CD14-positive monocyte (primary cell): ENCODE results near the gene HBG2. TPM values are rescaled to one million over a fixed set of nuclear protein-coding genes. Genes with fewer than 3 reads are reported as not detected.
"Not testable (repeated sequence)": the region's sequence is repeated elsewhere in the genome, so short reads cannot be mapped to it uniquely, and the experiment has no call there.

Experiments
- DNase-seq, 3 donors: peaks; one replicate each; pipeline ENCODE4 v3.0.0-alpha.2; 2011 to 2022
- H2AFZ ChIP-seq: 2 replicates; pipeline ENCODE4 v1.6.0; 2012; ENCODE audit warnings: mild to moderate bottlenecking, low read depth, low read length, inconsistent platforms; ENCODE audit not compliant: insufficient read depth, poor library complexity, severe bottlenecking
- H3K27ac ChIP-seq, 2 donors: 1 replicate in 1 of 2; 2 replicates in 1 of 2; pipeline ENCODE4 v1.5.1; 2012 to 2013; ENCODE audit warnings: low read length in 2 of 2, control low read depth in 1 of 2, inconsistent platforms in 1 of 2, low read depth in 1 of 2, mild to moderate bottlenecking in 1 of 2
- H3K27me3 ChIP-seq, 2 donors: one replicate each; pipeline versions ENCODE4 v1.6.0 to v1.6.1; 2011 to 2013; ENCODE audit warnings: low read length in 2 of 2; ENCODE audit not compliant: control insufficient read depth in 2 of 2, insufficient read depth in 2 of 2
- H3K36me3 ChIP-seq, 2 donors: replicated peaks in 1 of 2; 1 replicate in 1 of 2; 2 replicates in 1 of 2; pipeline versions ENCODE4 v1.5.1 to v1.6.1; 2012 to 2013; ENCODE audit warnings: low read length in 2 of 2, control low read depth in 1 of 2, inconsistent platforms in 1 of 2, mild to moderate bottlenecking in 1 of 2; ENCODE audit not compliant: insufficient read depth in 2 of 2, control insufficient read depth in 1 of 2
- H3K4me1 ChIP-seq, 2 donors: 1 replicate in 1 of 2; 2 replicates in 1 of 2; pipeline versions ENCODE4 v1.5.1 to v1.6.1; 2012 to 2013; ENCODE audit warnings: low read length in 2 of 2, control low read depth in 1 of 2, inconsistent platforms in 1 of 2, mild to moderate bottlenecking in 1 of 2, moderate library complexity in 1 of 2; ENCODE audit not compliant: insufficient read depth in 2 of 2, control insufficient read depth in 1 of 2
- H3K4me2 ChIP-seq: replicated peaks from 2 replicates; pipeline ENCODE3; 2012; ENCODE audit warnings: low read length, moderate library complexity, mild to moderate bottlenecking; ENCODE audit not compliant: poor library complexity, severe bottlenecking; ENCODE audit errors: extremely low read depth
- H3K4me3 ChIP-seq, 3 experiments: fragments of 200-600 bp in 1 of 3; sonication (generic) in 1 of 3; replicated peaks in 1 of 3; 1 replicate in 2 of 3; 2 replicates in 1 of 3; pipeline ENCODE4 v1.5.1; 2011 to 2013; ENCODE audit warnings: low read length in 3 of 3, mild to moderate bottlenecking in 3 of 3, control low read depth in 2 of 3, low read depth in 2 of 3, inconsistent platforms in 1 of 3, moderate library complexity in 1 of 3
- H3K79me2 ChIP-seq: 2 replicates; pipeline ENCODE4 v1.6.0; 2012; ENCODE audit warnings: mild to moderate bottlenecking, control low read depth, inconsistent platforms, low read length, moderate library complexity; ENCODE audit not compliant: insufficient read depth
- H3K9ac ChIP-seq: 2 replicates; pipeline ENCODE4 v1.6.0; 2017; ENCODE audit warnings: low read length, mild to moderate bottlenecking; ENCODE audit not compliant: insufficient read depth, poor library complexity, severe bottlenecking
- H3K9me3 ChIP-seq, 2 donors: replicated peaks in 1 of 2; 1 replicate in 1 of 2; 2 replicates in 1 of 2; pipeline versions ENCODE4 v1.5.1 to v1.6.1; 2012 to 2013; ENCODE audit warnings: low read length in 2 of 2, control low read depth in 1 of 2; ENCODE audit not compliant: control insufficient read depth in 1 of 2, insufficient read depth in 1 of 2
- H4K20me1 ChIP-seq: 2 replicates; pipeline ENCODE4 v1.6.0; 2012; ENCODE audit warnings: mild to moderate bottlenecking, low read length, control low read depth, moderate library complexity; ENCODE audit not compliant: insufficient read depth
- H3K27ac Mint-ChIP-seq, 7 donors: one replicate each; pipeline ENCODE4 v1.8.0; 2020; ENCODE audit warnings: mild to moderate bottlenecking in 7 of 7, mixed read lengths in 7 of 7, moderate library complexity in 6 of 7, inconsistent platforms in 2 of 7
- H3K27me3 Mint-ChIP-seq, 3 donors: one replicate each; pipeline ENCODE4 v1.8.0; 2021 to 2022; ENCODE audit warnings: low read depth in 3 of 3, mild to moderate bottlenecking in 3 of 3, mixed read lengths in 3 of 3, moderate library complexity in 3 of 3, inconsistent platforms in 1 of 3
- H3K36me3 Mint-ChIP-seq, 2 donors: one replicate each; pipeline ENCODE4 v1.8.0; 2020; ENCODE audit warnings: mixed read lengths in 2 of 2, inconsistent platforms in 1 of 2, mild to moderate bottlenecking in 1 of 2
- H3K4me1 Mint-ChIP-seq: one replicate; pipeline ENCODE4 v1.8.0; 2020; ENCODE audit warnings: mild to moderate bottlenecking, mixed read lengths
- H3K4me3 Mint-ChIP-seq, 2 donors: one replicate each; pipeline ENCODE4 v1.8.0; 2020; ENCODE audit warnings: mild to moderate bottlenecking in 2 of 2, mixed read lengths in 2 of 2, moderate library complexity in 1 of 2
- H3K9me3 Mint-ChIP-seq, 7 donors: one replicate each; pipeline ENCODE4 v1.8.0; 2020 to 2022; ENCODE audit warnings: mixed read lengths in 7 of 7, mild to moderate bottlenecking in 6 of 7, moderate library complexity in 6 of 7, inconsistent platforms in 2 of 7
- CTCF ChIP-seq: fragments of 200-600 bp; IDR thresholded peaks from one replicate; pipeline ENCODE4 v1.8.0; 2022; ENCODE audit warnings: antibody characterized with exemption, mild to moderate bottlenecking
- WGBS: methylation state at CpG from one replicate; pipeline ENCODE4 v1.1.5; 2013; ENCODE audit warnings: missing lambda C conversion rate; ENCODE audit not compliant: insufficient coverage; 5-methylcytosine and 5-hydroxymethylcytosine counted together
- intact Hi-C, 2 donors: fragments of 100-400 bp; cut with micrococcal nuclease; formaldehyde crosslinking; loops; one replicate each; pipeline versions ENCODE4 v1.15.0 to v1.15.1; 2023
- polyA plus RNA-seq, 3 donors: library from polyadenylated mRNA; depleted of rRNA in 1 of 3; unstranded in 2 of 3; stranded (reverse) in 1 of 3; fragments of 300-500 nt in 2 of 3; fragments of >200 nt in 1 of 3; fragmentation: Illumina TruSeq in 2 of 3; gene quantifications; 1 replicate in 2 of 3; 2 replicates in 1 of 3; pipeline ENCODE4 v1.2.3, GENCODE V29; 2012 to 2021

The HBG2 gene
- polyA plus RNA-seq, 3 donors: 5.1 TPM; not detected in 2

DNA sequence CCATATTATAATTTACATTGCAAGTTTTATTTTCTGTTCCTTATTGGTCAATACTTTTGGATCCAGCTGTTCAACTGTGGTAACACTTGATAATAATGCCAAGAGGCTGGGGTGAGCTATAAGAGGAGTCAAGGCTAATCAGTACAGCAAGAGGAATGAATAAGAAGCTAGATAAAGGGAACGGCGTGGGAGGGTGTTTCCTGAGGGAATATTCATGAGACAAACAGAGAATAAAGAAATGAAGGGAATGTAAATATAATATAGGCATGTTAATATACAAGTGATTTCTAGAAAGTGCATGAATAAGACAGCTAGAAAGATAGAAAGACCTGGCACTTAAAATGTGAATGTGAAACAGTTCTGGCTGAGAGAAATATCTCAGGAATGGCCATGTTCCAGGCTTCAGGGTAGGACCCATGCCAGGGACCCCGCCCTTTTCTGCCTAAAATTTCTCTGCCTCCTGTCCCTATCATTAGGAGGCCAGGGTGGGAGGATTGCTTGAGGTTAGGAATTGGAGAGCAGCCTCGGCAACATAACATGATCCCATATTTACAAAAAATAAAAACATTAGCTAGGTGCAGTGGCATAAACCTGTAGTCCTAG is 43.2 kb upstream of the HBG2 start:
- intact Hi-C loops: no loop called here
- Histone ChIP-seq H3K4me3 (no peak overlapping the region), H3K27ac (no peak overlapping the region), H3K27me3 (no peaks in the 10 kb centered on the region), H3K4me2 (no peak overlapping the region), H3K9me3 (no peaks in the 10 kb centered on the region), H3K4me1 (no peaks in the 10 kb centered on the region), H3K36me3 (no peaks in the 10 kb centered on the region), H3K9ac (no peak overlapping the region), H2AFZ (no peak overlapping the region), H4K20me1 (no peaks in the 10 kb centered on the region), H3K79me2 (no peaks in the 10 kb centered on the region)
- peaks cover 0 to 5% (median 0%) of the 10 kb centered on the region in 7 donors for H3K9me3 Mint-ChIP-seq
- no peak overlapping the region for H3K4me3 Mint-ChIP-seq
- WGBS: 85% methylated on average over 2 of the region's 4 CpGs
- H3K4me1 Mint-ChIP-seq: no peaks in the 10 kb centered on the region
- H3K36me3 Mint-ChIP-seq: no peaks in the 10 kb centered on the region
- no peak for TF ChIP-seq CTCF
- DNase-seq: no peak
- H3K27me3 Mint-ChIP-seq: peaks cover 0 to 4% (median 0%) of the 10 kb centered on the region in 3 donors
- H3K27ac Mint-ChIP-seq: no peak overlapping the region

- WGBS: 96% methylated on average over 34 of the region's 41 CpGs
- not testable (repeated sequence) for H3K4me1 Mint-ChIP-seq
Observed at GRCh38 chr11:5294342-5294995, 39.9 kb upstream of the HBG2 start.

More at GRCh38 chr11:5294342-5294995, 39.9 kb upstream of the HBG2 start:
- H3K4me1 ChIP-seq, H3K27me3 ChIP-seq, H3K9me3 ChIP-seq, H3K9ac ChIP-seq, H3K36me3 Mint-ChIP-seq, H3K4me3 Mint-ChIP-seq, H3K27ac Mint-ChIP-seq, intact Hi-C loops, H3K79me2 ChIP-seq, DNase-seq, H3K27me3 Mint-ChIP-seq, H3K4me2 ChIP-seq, H3K27ac ChIP-seq, H3K36me3 ChIP-seq, H4K20me1 ChIP-seq, H3K9me3 Mint-ChIP-seq, H3K4me3 ChIP-seq, H2AFZ ChIP-seq: not testable (repeated sequence)
